Effector memory CD8-positive, alpha-beta T cell (primary cell): ENCODE results near the gene SFI1.
A peak's percentile ranks its signal among the peaks of the same experiment; 100 is the strongest.
"Not testable (repeated sequence)": the region's sequence is repeated elsewhere in the genome, so short reads cannot be mapped to it uniquely, and the experiment has no call there.

ENCODE experiments used
- ATAC-seq: fragments of 150-1000 bp; cut with Tn5 transposase; replicated peaks from 2 replicates; pipeline ENCODE4 v1.10.0; 2021; ENCODE audit warnings: mild to moderate bottlenecking, moderate library complexity
- DNase-seq, 3 experiments: peaks; one replicate each; pipeline ENCODE4 v3.0.0; 2021
- H3K27ac Mint-ChIP-seq, 2 donors: one replicate each; pipeline ENCODE4 v1.8.0; 2022; ENCODE audit warnings: mild to moderate bottlenecking in 2 of 2, mixed read lengths in 2 of 2, moderate library complexity in 2 of 2
- H3K27me3 Mint-ChIP-seq, 2 donors: one replicate each; pipeline ENCODE4 v1.8.0; 2022; ENCODE audit warnings: mixed read lengths in 2 of 2
- H3K36me3 Mint-ChIP-seq: one replicate; pipeline ENCODE4 v1.8.0; 2022; ENCODE audit warnings: mild to moderate bottlenecking, moderate library complexity, mixed read lengths; ENCODE audit not compliant: insufficient read depth
- H3K4me1 Mint-ChIP-seq, 2 donors: one replicate each; pipeline ENCODE4 v1.8.0; 2022; ENCODE audit warnings: low read depth in 2 of 2, mixed read lengths in 2 of 2
- H3K4me3 Mint-ChIP-seq, 2 donors: one replicate each; pipeline ENCODE4 v1.8.0; 2022; ENCODE audit warnings: mild to moderate bottlenecking in 2 of 2, mixed read lengths in 2 of 2, moderate library complexity in 2 of 2
- H3K9me3 Mint-ChIP-seq, 2 donors: one replicate each; pipeline ENCODE4 v1.8.0; 2022; ENCODE audit warnings: mixed read lengths in 2 of 2

Gene SFI1

DNA sequence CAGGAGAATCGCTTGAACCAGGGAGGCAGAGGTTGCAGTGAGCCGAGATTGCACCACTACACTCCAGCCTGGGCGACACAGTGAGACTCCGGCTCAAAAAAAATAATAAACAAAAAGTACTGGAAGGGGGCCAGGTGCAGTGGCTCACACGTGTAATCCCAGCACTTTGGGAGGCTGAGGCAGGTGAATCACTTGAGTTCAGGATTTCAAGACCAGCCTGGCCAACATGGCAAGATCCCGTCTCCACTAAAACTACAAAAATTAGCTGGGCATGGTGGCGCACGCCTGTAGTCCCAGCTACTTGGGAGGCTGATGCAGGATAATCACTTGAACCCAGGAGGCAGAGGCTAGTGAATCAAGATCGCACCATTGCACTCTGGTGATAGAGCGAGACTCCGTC, 10.0 kb upstream of the SFI1 start:
- DNase-seq, H3K27ac Mint-ChIP-seq, H3K4me3 Mint-ChIP-seq, ATAC-seq, H3K9me3 Mint-ChIP-seq, H3K27me3 Mint-ChIP-seq: not testable (repeated sequence)
- Mint-ChIP-seq H3K4me1 (peaks cover 26 to 53% of the 10 kb centered on the region in 2 donors), H3K36me3 (peaks cover 64% of the 10 kb centered on the region)

DNA sequence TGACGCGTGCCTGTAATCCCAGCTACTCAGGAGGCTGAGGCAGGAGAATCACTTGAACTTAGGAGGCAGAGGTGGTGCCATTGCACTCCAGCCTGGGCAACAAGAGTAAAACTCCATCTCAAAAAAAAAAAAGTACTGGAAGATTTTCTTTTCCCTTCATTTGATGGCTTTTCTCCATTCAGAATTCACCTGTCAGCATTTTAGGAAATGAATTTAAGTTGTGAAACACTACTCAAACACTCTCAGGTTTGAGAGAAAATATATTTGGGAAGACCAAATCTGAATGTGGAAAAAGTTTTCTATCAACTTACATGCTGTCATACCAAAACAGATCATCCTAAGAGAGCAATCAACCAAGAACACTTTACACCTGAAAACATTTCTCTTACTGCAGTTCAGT, 9.4 kb upstream of the SFI1 start:
- ATAC-seq (no peak), DNase-seq (no peak)
- peaks cover 26 to 52% of the 10 kb centered on the region in 2 donors for H3K4me1 Mint-ChIP-seq
- H3K4me3 Mint-ChIP-seq: no peak overlapping the region
- H3K36me3 Mint-ChIP-seq: peaks cover 58% of the 10 kb centered on the region
- H3K9me3 Mint-ChIP-seq: no peaks in the 10 kb centered on the region
- H3K27me3 Mint-ChIP-seq: no peaks in the 10 kb centered on the region
- no peak overlapping the region for H3K27ac Mint-ChIP-seq

DNA sequence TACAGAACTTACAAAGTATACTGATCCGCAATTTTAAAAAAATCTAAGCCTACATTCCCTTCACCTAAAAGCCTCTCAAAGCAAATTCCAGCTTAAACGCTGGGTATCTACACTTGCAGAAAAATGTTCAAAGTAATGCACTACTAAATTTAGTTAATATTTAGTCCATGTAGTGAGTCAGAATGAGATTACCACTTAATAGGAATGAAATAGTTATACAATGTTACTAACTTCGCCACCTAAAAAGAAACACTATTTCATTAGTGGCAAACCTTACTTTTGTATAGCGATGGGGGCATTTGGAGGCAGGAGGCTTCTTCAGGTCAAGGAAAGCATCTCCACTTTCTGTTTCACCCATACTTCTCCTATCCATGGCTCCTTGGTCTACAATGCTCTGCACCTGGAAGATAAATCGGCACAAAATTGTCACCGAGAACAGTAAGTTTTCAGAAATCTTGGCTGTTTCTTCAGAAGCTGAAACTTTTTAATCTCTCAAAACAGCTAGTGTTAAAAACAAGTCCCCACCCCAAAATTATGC, 7.9 kb upstream of the SFI1 start:
- ATAC-seq (no peak), DNase-seq (no peak)
- H3K36me3 Mint-ChIP-seq: peaks cover 43% of the 10 kb centered on the region
- H3K4me1 Mint-ChIP-seq: peaks cover 24 to 50% of the 10 kb centered on the region in 2 donors
- H3K4me3 Mint-ChIP-seq: peak overlapping the region; percentile 79 to 86
- H3K27me3 Mint-ChIP-seq: no peaks in the 10 kb centered on the region
- no peaks in the 10 kb centered on the region for H3K9me3 Mint-ChIP-seq
- peak overlapping the region; percentile 88 to 98 for H3K27ac Mint-ChIP-seq

DNA sequence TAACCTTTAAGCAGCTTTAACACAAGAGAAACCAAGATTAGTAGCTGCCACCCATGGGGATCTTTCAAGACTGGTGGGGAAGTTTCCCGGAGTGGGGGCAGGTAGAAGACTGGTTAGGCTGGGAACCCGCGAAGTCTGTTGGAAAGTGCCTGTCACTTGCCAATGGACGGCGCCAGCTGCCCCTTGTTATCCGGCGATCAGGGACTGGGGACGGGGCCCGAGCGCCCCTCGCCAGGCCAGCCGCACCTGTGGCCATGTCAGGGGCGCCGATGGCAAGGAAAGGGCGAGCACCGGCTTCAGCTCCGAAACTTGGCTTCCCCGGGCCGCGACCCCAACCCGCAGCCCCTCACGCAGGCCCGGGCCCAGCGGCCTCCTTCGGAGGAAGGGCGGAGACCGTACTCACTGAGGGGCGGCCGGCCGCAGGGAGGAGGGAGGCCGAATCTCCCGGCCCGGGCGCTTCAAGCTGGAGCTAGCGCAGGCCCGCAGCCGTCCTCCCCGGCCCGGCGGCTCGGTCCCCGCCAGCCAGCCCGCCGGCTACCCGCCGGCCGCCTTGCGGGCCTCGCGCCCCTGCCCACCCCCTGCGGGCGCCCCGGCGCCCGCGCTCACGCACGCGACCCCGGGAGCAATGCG, 7.2 kb upstream of the SFI1 start:
- Mint-ChIP-seq H3K27me3 (no peaks in the 10 kb centered on the region), H3K27ac (peak overlapping the region; percentile 91 to 98), H3K9me3 (no peaks in the 10 kb centered on the region), H3K4me1 (peaks cover 17 to 43% of the 10 kb centered on the region in 2 donors), H3K36me3 (peaks cover 41% of the 10 kb centered on the region), H3K4me3 (peak overlapping the region; percentile 88 to 92)
- DNase-seq: peak; percentile 3 to 15 (median 8)
- peak; percentile 11 for ATAC-seq

DNA sequence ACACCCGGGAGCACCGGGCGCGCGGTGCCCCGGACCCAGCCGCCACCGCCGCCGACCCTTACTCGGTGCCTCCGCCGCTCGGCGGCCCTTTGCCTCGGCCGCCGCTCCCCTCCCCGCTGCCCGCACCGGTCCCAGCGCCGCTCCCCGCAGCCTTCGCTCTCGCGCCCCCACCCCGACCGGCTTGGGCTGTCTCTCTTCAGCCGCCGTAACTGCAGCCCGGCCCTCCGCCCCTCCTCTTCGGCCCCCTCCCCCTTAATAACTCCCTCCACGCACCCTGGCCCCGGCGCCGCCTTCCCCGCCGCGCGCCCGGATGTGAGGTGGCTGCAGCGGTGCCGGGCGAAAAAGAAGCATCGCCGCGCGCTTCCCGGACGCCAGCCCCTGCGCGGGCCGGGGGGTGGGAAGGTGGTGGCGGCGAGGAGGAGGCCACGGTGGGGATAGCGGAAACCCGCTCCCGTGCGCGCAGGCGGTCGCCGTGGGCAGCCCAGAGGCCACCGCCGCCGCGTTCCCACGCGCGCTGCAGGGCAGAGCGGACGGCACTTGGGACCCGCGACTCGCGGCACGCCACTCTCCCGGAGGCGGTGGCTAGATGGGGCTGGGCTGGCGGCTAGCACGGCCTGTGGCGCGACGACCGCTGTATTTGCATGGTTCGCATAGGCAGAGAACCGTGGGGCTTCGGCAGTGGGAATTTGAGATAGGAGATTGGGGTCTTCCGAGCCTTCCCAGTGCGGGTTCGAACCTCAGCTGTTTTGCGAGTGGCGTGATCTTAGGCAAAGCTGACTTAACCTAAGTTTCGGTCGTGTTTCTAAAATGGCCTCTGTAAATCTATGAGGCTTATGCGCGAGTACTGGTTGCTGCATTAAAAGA, 6.5 kb upstream of the SFI1 start, which contains the start of gene EIF4ENIF1:
TSS of gene EIF4ENIF1 (minus strand) at position 211 of the 864 bp plus-strand sequence. CDS start 1,124 bp downstream, outside the sequence.
- DNase-seq (peak; percentile 76 to 81 (median 77)), ATAC-seq (peak; percentile 74)
- peak within 1 kb of the TSS; percentile 88 to 92 for H3K4me3 Mint-ChIP-seq
- H3K36me3 Mint-ChIP-seq: peaks cover 36% of the 10 kb centered on the region
- no peaks in the 10 kb centered on the region for H3K27me3 Mint-ChIP-seq
- H3K27ac Mint-ChIP-seq: peak within 1 kb of the TSS; percentile 91 to 98
- H3K9me3 Mint-ChIP-seq: no peaks in the 10 kb centered on the region
- peaks cover 15 to 37% of the 10 kb centered on the region in 2 donors for H3K4me1 Mint-ChIP-seq

DNA sequence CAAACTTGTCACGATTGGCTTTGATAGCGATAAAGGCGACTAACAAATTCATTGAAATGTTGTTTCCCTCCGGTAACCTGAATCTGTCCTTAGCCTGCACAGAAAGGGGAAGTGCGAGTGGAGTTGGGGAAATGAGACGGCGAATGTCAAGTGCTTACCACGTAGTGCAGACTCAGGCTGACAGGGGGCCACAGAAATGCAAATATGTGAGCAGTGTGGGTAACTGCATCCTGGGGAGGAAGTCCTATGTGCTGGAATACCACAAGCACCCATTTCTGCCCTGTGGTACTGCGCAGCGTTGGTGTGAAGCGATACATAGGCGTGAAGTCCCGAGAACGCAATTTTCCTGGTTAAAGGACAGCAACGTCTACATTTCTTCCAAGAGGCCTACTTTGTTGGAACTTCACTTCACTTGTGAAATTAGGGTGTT, 5.8 kb upstream of the SFI1 start:
- Mint-ChIP-seq H3K4me1 (peaks cover 15 to 30% of the 10 kb centered on the region in 2 donors), H3K27me3 (no peaks in the 10 kb centered on the region), H3K4me3 (peak overlapping the region; percentile 88 to 92), H3K27ac (peak overlapping the region; percentile 91 to 98), H3K9me3 (no peaks in the 10 kb centered on the region), H3K36me3 (peaks cover 30% of the 10 kb centered on the region)
- DNase-seq (peak; percentile 48 to 52 (median 51)), ATAC-seq (peak; percentile 67)

DNA sequence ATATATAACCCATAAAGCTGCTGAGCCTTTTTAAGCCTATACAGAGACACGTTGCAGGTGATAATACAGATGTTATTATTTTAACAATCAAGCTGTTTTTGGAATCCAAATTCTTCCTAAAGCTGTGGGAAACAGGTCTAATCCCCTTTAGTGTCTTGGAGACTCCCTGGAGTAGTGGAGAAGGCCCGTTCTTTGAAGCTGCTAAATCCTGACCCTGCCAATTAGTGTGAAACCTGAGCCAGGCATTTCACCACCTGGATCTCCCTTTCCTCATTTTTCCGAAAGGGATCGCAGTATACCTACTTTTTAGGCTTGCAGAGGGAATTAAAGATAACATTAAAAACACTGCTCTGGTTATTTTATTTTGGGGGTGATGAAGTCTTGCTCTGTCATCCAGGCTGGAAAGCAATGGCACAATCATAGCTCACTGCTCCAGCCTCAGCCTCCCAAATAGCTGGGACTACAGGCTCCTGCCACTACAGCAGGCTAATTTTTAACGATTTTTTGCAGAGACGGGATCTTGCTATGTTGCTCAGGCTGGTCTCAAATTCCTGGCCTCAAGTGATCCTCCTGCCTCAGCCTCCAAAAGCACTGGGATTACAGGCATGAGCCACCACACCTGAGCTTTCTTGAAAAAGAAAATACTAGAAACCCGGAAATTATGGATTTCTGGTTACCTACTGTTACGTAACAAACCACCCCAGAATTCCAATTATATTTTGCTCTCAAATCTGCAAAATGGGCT, 4.9 kb upstream of the SFI1 start:
- Mint-ChIP-seq H3K4me3 (peak overlapping the region; percentile 19 to 88), H3K27me3 (no peaks in the 10 kb centered on the region), H3K36me3 (peaks cover 29% of the 10 kb centered on the region), H3K27ac (peak overlapping the region; percentile 91 to 98), H3K4me1 (peaks cover 15 to 29% of the 10 kb centered on the region in 2 donors), H3K9me3 (no peaks in the 10 kb centered on the region)
- DNase-seq (no peak), ATAC-seq (no peak)

DNA sequence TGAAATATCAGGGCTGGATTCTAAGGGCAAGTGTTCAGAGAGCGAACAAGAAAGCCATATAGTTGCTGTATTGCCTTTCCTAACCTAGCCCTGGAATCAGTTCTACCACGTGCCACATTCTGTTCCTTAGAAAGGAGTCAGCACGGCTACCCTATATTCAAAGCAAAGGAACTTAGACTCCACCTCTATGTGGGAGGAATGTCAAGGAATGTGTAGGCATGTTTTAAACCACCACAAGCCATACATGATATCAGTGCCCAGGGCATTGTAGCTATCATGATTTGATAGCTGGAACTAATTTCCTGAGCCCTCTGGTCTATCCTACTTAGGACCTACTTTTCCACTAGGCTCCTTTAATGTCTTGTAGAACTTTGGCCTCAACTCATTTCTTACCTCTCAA, 4.2 kb upstream of the SFI1 start:
- Mint-ChIP-seq H3K9me3 (no peaks in the 10 kb centered on the region), H3K4me1 (peaks cover 20 to 34% of the 10 kb centered on the region in 2 donors), H3K27me3 (no peaks in the 10 kb centered on the region), H3K27ac (peak overlapping the region in 1 of 2 donors; percentile 53), H3K4me3 (no peak overlapping the region), H3K36me3 (peaks cover 28% of the 10 kb centered on the region)
- no peak for DNase-seq
- ATAC-seq: no peak

DNA sequence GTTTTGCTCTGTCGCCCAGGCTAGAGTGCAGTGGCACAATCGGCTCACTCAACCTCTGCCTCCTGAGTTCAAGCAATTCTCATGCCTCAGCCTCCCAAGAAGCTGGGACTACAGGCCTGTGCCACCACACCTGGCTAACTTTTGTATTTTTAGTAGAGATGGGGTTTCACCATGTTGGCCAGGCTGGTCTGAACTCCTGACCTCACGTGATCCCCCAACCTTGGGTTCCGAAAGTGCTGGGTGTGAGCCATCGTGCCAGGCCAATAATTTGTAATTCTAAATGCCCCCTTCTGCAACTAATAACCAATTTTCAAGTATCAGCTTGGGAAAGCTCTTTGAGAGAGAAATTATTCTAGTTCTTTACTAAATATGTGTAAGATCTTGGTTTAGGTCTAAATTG, 3.0 kb upstream of the SFI1 start:
- H3K27ac Mint-ChIP-seq: peak overlapping the region in 1 of 2 donors; percentile 44
- peaks cover 33% of the 10 kb centered on the region for H3K36me3 Mint-ChIP-seq
- H3K4me3 Mint-ChIP-seq, H3K9me3 Mint-ChIP-seq, DNase-seq, ATAC-seq, H3K27me3 Mint-ChIP-seq: not testable (repeated sequence)
- H3K4me1 Mint-ChIP-seq: peaks cover 26 to 34% of the 10 kb centered on the region in 2 donors

DNA sequence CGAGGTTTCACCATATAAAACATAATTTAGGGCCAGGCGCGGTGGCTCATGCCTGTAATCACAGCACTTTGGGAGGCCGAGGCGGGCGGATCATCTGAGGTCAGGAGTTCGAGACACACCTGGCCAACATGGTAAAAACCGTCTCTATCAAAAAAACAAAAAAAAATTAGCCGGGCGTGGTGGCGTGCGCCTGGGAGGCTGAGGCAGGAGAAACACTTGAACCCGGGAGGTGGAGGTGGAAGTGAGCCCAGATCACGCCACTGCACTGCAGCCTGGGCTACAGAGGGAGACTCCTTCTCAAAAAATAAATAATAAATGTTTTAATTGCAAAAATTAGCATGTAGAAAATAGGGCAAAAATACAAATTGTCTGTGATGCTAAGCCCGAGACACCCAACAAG, 993 bp upstream of the SFI1 start:
- Mint-ChIP-seq H3K9me3 (no peaks in the 10 kb centered on the region), H3K27me3 (no peaks in the 10 kb centered on the region), H3K27ac (peak overlapping the region in 1 of 2 donors; percentile 94), H3K4me1 (peaks cover 18 to 36% of the 10 kb centered on the region in 2 donors), H3K4me3 (peak overlapping the region; percentile 93 to 98), H3K36me3 (peaks cover 37% of the 10 kb centered on the region)
- no peak for ATAC-seq
- no peak for DNase-seq

DNA sequence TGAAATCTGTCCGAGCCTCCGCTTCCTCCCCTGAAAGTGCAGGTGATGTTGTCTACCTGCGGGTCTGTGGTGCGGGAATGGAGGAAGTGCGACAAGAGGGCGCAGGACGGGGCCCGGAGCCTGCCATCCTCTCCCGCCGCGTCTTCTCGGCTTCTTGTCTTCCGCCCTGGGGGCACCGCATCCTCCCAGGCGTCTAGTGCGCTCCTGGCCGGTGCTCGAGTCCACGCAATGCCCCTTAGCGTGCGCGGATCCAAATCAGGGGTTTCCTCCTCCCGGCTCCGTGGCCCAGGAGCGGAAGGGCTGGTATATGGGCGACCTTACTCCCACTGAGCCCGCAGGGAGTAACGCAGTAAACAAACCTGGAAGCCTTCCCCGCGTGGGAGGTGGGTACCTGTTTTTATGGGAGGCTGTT, 405 bp downstream of the SFI1 start:
- peak; percentile 22 for ATAC-seq
- no peaks in the 10 kb centered on the region for H3K27me3 Mint-ChIP-seq
- peak overlapping the region; percentile 94 to 95 for H3K27ac Mint-ChIP-seq
- DNase-seq: peak in 2 of 3 experiments; percentile 30 to 36
- peak overlapping the region; percentile 93 to 98 for H3K4me3 Mint-ChIP-seq
- peaks cover 33% of the 10 kb centered on the region for H3K36me3 Mint-ChIP-seq
- no peaks in the 10 kb centered on the region for H3K9me3 Mint-ChIP-seq
- peaks cover 14 to 30% of the 10 kb centered on the region in 2 donors for H3K4me1 Mint-ChIP-seq

DNA sequence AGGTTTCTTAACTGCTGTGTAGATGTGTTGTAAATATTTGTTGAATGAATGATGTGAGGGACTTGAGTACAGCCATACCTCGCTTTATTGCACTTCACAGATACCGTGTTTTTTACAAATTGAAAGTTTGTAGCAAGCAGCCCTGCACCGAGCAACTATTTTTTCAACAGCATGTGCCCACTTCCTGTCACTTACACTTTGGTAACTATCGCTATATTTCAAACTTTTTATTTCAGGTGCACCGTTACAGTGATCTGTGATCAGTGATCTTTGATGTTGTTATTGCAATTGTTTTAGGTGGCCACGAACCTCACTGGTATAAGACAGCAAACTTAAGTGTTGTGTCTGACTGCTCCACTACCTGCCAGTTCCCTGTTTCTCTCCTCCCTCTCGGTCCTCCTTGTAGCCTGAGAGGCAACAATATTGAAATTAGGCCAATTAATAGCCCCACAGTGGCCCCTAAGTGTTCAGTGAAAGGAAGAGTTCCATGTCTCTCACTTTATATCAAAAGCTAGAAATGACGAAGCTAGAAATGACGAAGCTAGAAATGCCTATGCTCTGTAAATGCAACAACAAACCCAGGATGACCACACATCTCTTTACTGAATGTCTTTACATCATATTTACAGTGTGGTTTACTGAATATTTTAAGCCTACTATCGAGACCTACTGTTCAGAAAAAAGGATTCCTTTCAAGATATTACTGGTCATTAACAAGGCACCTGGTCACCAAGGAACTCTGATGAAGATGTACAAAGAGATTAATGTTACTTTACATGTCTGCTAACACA, 1.0 kb downstream of the SFI1 start:
- Mint-ChIP-seq H3K4me3 (peak overlapping the region; percentile 93 to 98), H3K36me3 (peaks cover 35% of the 10 kb centered on the region), H3K27me3 (no peaks in the 10 kb centered on the region), H3K4me1 (peaks cover 18 to 33% of the 10 kb centered on the region in 2 donors), H3K27ac (peak overlapping the region; percentile 94 to 95), H3K9me3 (no peaks in the 10 kb centered on the region)
- peak; percentile 39 for ATAC-seq
- peak; percentile 36 to 42 (median 37) for DNase-seq
